Astrocyte (in vitro differentiated cells and primary cell): ENCODE measurements around the gene HERC2. TPM values are rescaled to one million over a fixed set of nuclear protein-coding genes. Genes with fewer than 3 reads are reported as not detected.
A peak's percentile ranks its signal among the peaks of the same experiment; 100 is the strongest.

Source experiments
- DNase-seq: peaks from one replicate; pipeline ENCODE4 v3.0.0-alpha.2; 2010; ENCODE audit warnings: low read depth
- FAIRE-seq: peaks from 2 replicates; lab custom pipeline; 2011; peaks lifted over from hg19 to GRCh38; lab: Jason Lieb, UNC
- H2AFZ ChIP-seq: 2 replicates; pipeline ENCODE4 v1.6.0; 2012; ENCODE audit warnings: low read depth, low read length, inconsistent platforms
- H3K27ac ChIP-seq: 2 replicates; pipeline ENCODE4 v1.5.1; 2011; ENCODE audit warnings: low read depth, low read length, inconsistent platforms
- H3K27me3 ChIP-seq: 2 replicates; pipeline ENCODE4 v1.6.0; 2011; ENCODE audit warnings: low read length, inconsistent platforms; ENCODE audit not compliant: insufficient read depth
- H3K36me3 ChIP-seq: 2 replicates; pipeline ENCODE4 v1.5.1; 2011; ENCODE audit warnings: low read length, inconsistent platforms; ENCODE audit not compliant: insufficient read depth
- H3K4me1 ChIP-seq: 2 replicates; pipeline ENCODE4 v1.5.1; 2011; ENCODE audit warnings: low read length, inconsistent platforms; ENCODE audit not compliant: insufficient read depth
- H3K4me2 ChIP-seq: 2 replicates; pipeline ENCODE4 v1.6.0; 2012; ENCODE audit warnings: low read length, inconsistent platforms
- H3K4me3 ChIP-seq: 2 replicates; pipeline ENCODE4 v1.5.1; 2011; ENCODE audit warnings: low read depth, mild to moderate bottlenecking, low read length, inconsistent platforms; ENCODE audit not compliant: insufficient read depth
- H3K79me2 ChIP-seq: 2 replicates; pipeline ENCODE4 v1.6.0; 2012; ENCODE audit warnings: mild to moderate bottlenecking, low read length, inconsistent platforms; ENCODE audit not compliant: insufficient read depth
- H3K9ac ChIP-seq: 2 replicates; pipeline ENCODE4 v1.6.0; 2012; ENCODE audit warnings: mild to moderate bottlenecking, low read length, inconsistent platforms
- H3K9me3 ChIP-seq: 2 replicates; pipeline ENCODE4 v1.5.1; 2012; ENCODE audit warnings: low read depth, mild to moderate bottlenecking, low read length, inconsistent platforms; ENCODE audit not compliant: insufficient read depth
- H4K20me1 ChIP-seq: 2 replicates; pipeline ENCODE4 v1.6.0; 2012; ENCODE audit warnings: low read length, inconsistent platforms; ENCODE audit not compliant: insufficient read depth
- H3K27ac Mint-ChIP-seq: one replicate; pipeline ENCODE4 v1.8.0; 2021; ENCODE audit warnings: mild to moderate bottlenecking, mixed read lengths; ENCODE audit not compliant: unreplicated experiment
- H3K27me3 Mint-ChIP-seq: one replicate; pipeline ENCODE4 v1.8.0; 2021; ENCODE audit warnings: low read depth, mixed read lengths; ENCODE audit not compliant: unreplicated experiment
- H3K36me3 Mint-ChIP-seq: one replicate; pipeline ENCODE4 v1.8.0; 2021; ENCODE audit warnings: low read depth, mixed read lengths; ENCODE audit not compliant: unreplicated experiment
- H3K4me1 Mint-ChIP-seq: one replicate; pipeline ENCODE4 v1.8.0; 2021; ENCODE audit warnings: low read depth, mixed read lengths; ENCODE audit not compliant: unreplicated experiment
- H3K4me3 Mint-ChIP-seq: one replicate; pipeline ENCODE4 v1.8.0; 2021; ENCODE audit warnings: mild to moderate bottlenecking, moderate library complexity, mixed read lengths; ENCODE audit not compliant: unreplicated experiment
- H3K9me3 Mint-ChIP-seq: one replicate; pipeline ENCODE4 v1.8.0; 2021; ENCODE audit warnings: mild to moderate bottlenecking, mixed read lengths; ENCODE audit not compliant: unreplicated experiment
- CTCF ChIP-seq: IDR thresholded peaks from 2 replicates; pipeline ENCODE4 v1.5.1; 2011; ENCODE audit warnings: low read depth, mild to moderate bottlenecking, inconsistent platforms, low read length, moderate library complexity; ENCODE audit not compliant: insufficient read depth
- EZH2 ChIP-seq: IDR thresholded peaks from 2 replicates; pipeline ENCODE4 v1.6.1; 2012; ENCODE audit warnings: mild to moderate bottlenecking, low read length, inconsistent platforms; ENCODE audit not compliant: insufficient read depth
- total RNA-seq: library from RNA; stranded (reverse); gene quantifications from 2 replicates; pipeline ENCODE4 v1.2.1, GENCODE V29; 2021

Gene HERC2
- total RNA-seq, 1 donor from 2014 or later: 61.5 TPM

GRCh38 chr15:28184166-28184565, 137.8 kb downstream of the HERC2 start:
- Histone ChIP-seq H3K27ac (no peak overlapping the region), H3K4me1 (no peaks in the 10 kb centered on the region), H3K36me3 (peaks cover 23% of the 10 kb centered on the region), H4K20me1 (no peaks in the 10 kb centered on the region), H3K9ac (no peak overlapping the region), H3K9me3 (no peaks in the 10 kb centered on the region), H2AFZ (no peak overlapping the region), H3K4me3 (no peak overlapping the region), H3K27me3 (no peaks in the 10 kb centered on the region), H3K4me2 (no peak overlapping the region), H3K79me2 (no peaks in the 10 kb centered on the region)
- Mint-ChIP-seq H3K4me1 (peaks cover 2% of the 10 kb centered on the region), H3K27me3 (no peaks in the 10 kb centered on the region), H3K27ac (no peak overlapping the region), H3K36me3 (peaks cover 7% of the 10 kb centered on the region), H3K4me3 (no peak overlapping the region), H3K9me3 (peaks cover 2% of the 10 kb centered on the region)
- DNase-seq (peak; percentile 8), FAIRE-seq (no peak)
- TF ChIP-seq CTCF: no peak
- no peak for TF ChIP-seq EZH2

- no peak for DNase-seq
These were observed 139.2 kb downstream of the HERC2 start for GRCh38 chr15:28182731-28183130.

More at GRCh38 chr15:28182731-28183130, 139.2 kb downstream of the HERC2 start:
- Histone ChIP-seq H3K27me3 (no peaks in the 10 kb centered on the region), H3K79me2 (no peaks in the 10 kb centered on the region), H3K9me3 (no peaks in the 10 kb centered on the region), H3K27ac (no peak overlapping the region), H3K4me3 (no peak overlapping the region), H2AFZ (no peak overlapping the region), H3K9ac (no peak overlapping the region), H3K4me2 (no peak overlapping the region), H4K20me1 (no peaks in the 10 kb centered on the region), H3K4me1 (no peaks in the 10 kb centered on the region), H3K36me3 (peaks cover 17% of the 10 kb centered on the region)
- H3K4me3 Mint-ChIP-seq: no peak overlapping the region
- peaks cover 5% of the 10 kb centered on the region for H3K36me3 Mint-ChIP-seq
- no peak overlapping the region for H3K27ac Mint-ChIP-seq
- TF ChIP-seq CTCF (no peak), EZH2 (no peak)
- peaks cover 2% of the 10 kb centered on the region for H3K4me1 Mint-ChIP-seq
- no peak for FAIRE-seq
- no peaks in the 10 kb centered on the region for H3K27me3 Mint-ChIP-seq
- no peaks in the 10 kb centered on the region for H3K9me3 Mint-ChIP-seq
